ENCODE data around the gene SFXN5.

The SFXN5 gene

GRCh38 chr2:72993933-72994280, 77.6 kb downstream of the SFXN5 start:
- no peak overlapping the region for H3K27ac ChIP-seq (ENCODE audit: extremely low read depth, low read depth, low read length)
- POLR2A ChIA-PET, result no interaction called here
- no peaks in the 10 kb centered on the region for H3K4me1 ChIP-seq (ENCODE audit: control insufficient read depth, insufficient read depth, low read length)
- CTCF ChIA-PET, result interaction anchor here (0.8 to 2.6 kb wide), 12 partner anchors 9 to 186 kb away, joined by 3 to 17 read pairs (median 4); no protein-coding TSS in a partner anchor
- H3K9me3 ChIP-seq (ENCODE audit: control insufficient read depth, insufficient read depth, low read depth, low read length), result no peaks in the 10 kb centered on the region
- H3K4me3 ChIP-seq (ENCODE audit: low read depth, low read length), result no peak overlapping the region
- TF ChIP-seq ZNF121 (tag by site-specific recombination; IDR thresholded peaks at IDR 0.05) (no peak), ZNF707 (tag by site-specific recombination; IDR thresholded peaks at IDR 0.05) (no peak), ZNF677 (tag by site-specific recombination; IDR thresholded peaks at IDR 0.05) (no peak), ZNF645 (tag by site-specific recombination; IDR thresholded peaks at IDR 0.05) (no peak), ZFP69B (tag by site-specific recombination; IDR thresholded peaks at IDR 0.05) (no peak), ZNF560 (tag by site-specific recombination; IDR thresholded peaks at IDR 0.05; ENCODE audit: borderline replicate concordance) (no peak), ZNF837 (tag by site-specific recombination; IDR thresholded peaks at IDR 0.05) (no peak), GLI2 (tag by site-specific recombination; IDR thresholded peaks at IDR 0.05; ENCODE audit: borderline replicate concordance, low read depth) (no peak), ZSCAN18 (tag by site-specific recombination; IDR thresholded peaks at IDR 0.05) (no peak), HOXD13 (CRISPR knock-in tag; IDR thresholded peaks at IDR 0.05; ENCODE audit: borderline replicate concordance) (no peak), ZNF292 (tag by site-specific recombination; IDR thresholded peaks at IDR 0.05; ENCODE audit: borderline replicate concordance, low read depth) (no peak), ZNF639 (tag by site-specific recombination; IDR thresholded peaks at IDR 0.05) (no peak), ZNF501 (tag by site-specific recombination; IDR thresholded peaks at IDR 0.05) (no peak), AEBP2 (tag by site-specific recombination; IDR thresholded peaks at IDR 0.05; ENCODE audit: borderline replicate concordance) (no peak), ZBTB1 (tag by site-specific recombination; IDR thresholded peaks at IDR 0.05) (no peak), PRDM1 (tag by site-specific recombination; IDR thresholded peaks at IDR 0.05) (no peak), ZNF112 (tag by site-specific recombination; IDR thresholded peaks at IDR 0.05) (no peak)
- H3K36me3 ChIP-seq (ENCODE audit: control insufficient read depth in 2 of 2, insufficient read depth in 1 of 2, low read length in 2 of 2), result no peaks in the 10 kb centered on the region

GRCh38 chr2:72993147-72993932, 78.2 kb downstream of the SFXN5 start:
- Histone ChIP-seq H3K4me3 (ENCODE audit: low read depth, low read length) (no peak overlapping the region), H3K9me3 (ENCODE audit: control insufficient read depth, insufficient read depth, low read depth, low read length) (no peaks in the 10 kb centered on the region), H3K27ac (ENCODE audit: extremely low read depth, low read depth, low read length) (no peak overlapping the region), H3K36me3 (ENCODE audit: control insufficient read depth in 2 of 2, insufficient read depth in 1 of 2, low read length in 2 of 2) (no peaks in the 10 kb centered on the region), H3K4me1 (ENCODE audit: control insufficient read depth, insufficient read depth, low read length) (no peaks in the 10 kb centered on the region)
- POLR2A ChIA-PET, result no interaction called here
- TF ChIP-seq ZNF529 (tag by site-specific recombination; IDR thresholded peaks at IDR 0.05; ENCODE audit: insufficient replicate concordance) (no peak), GLIS2 (tag by site-specific recombination; IDR thresholded peaks at IDR 0.05) (peak; percentile 24; the same call in 1 of the 2 replicates), ZNF132 (tag by site-specific recombination; IDR thresholded peaks at IDR 0.05; ENCODE audit: borderline replicate concordance) (no peak), CTCF (tag by site-specific recombination; IDR thresholded peaks at IDR 0.05) (peak; percentile 51; the same call in 1 of the 2 replicates), ZNF654 (tag by site-specific recombination; IDR thresholded peaks at IDR 0.05; ENCODE audit: low read depth) (peak; percentile 32)
- CTCF ChIA-PET, result interaction anchor here (0.6 to 2.6 kb wide), 17 partner anchors 9 to 1423 kb away, joined by 3 to 17 read pairs (median 4); no protein-coding TSS in a partner anchor

Data from HEK293 (cell line).